ENCODE results near the gene SIK2.
A peak's percentile ranks its signal among the peaks of the same experiment; 100 is the strongest.

Gene SIK2

DNA sequence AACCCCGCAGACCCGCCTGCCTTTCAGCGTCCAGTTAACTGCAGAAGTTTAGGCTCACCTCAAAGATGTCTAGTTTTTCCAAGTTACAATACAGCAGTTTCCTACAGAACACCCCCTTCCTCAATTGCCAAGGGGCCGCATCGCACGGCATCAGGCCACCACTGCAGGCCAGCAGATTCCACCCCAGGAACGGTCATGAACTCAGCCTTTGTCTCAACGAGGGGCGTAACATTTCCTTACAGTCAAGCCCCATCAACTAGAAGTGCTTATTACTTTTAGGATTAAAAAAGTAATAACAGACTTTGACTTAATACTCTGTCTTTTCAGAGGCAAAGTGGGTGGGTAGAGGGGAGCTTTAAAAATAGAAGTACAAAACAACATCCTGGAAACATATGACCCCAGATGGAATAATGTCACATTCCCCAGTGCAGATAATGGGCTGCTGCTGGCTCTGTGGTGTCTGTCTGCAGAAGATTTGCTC, 127.6 kb downstream of the SIK2 start:
- DNase-seq (ENCODE audit: low spot score): no peak

DNA sequence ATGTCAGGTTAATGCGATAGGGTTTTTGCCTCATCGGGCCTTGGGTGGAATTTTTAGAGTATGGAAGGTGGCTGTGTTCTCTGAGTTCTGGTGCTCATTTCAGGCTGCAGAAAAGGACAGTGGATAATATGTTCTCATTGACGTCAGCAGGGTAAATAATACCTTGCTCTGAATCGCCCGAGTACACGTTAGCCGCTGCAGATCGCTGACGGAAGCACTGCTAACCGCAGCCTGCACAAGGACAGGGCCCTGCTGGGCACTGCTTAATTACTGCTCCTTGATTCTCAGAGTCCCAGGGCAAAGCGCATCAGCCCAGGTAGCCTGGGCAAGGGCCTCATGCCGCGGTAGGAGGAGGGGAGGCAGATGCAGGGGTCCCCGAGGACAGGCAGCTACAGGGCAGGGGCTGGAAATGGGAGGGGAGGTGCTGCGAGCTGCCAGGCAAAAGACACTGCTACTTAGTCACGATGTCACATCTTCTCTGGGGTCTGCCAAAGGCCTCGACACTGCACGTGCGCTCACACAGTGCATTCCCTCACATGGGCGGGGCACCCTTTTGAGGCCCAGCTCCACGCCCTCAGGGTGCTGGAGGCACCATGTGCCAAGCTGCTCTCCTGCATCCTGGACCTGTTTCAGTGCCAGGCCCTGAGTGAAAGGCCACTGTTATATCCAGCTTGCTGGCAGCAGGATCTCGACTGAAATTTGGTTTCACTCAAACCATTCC, 128.8 kb downstream of the SIK2 start:
- no peak for DNase-seq (ENCODE audit: low spot score)

DNA sequence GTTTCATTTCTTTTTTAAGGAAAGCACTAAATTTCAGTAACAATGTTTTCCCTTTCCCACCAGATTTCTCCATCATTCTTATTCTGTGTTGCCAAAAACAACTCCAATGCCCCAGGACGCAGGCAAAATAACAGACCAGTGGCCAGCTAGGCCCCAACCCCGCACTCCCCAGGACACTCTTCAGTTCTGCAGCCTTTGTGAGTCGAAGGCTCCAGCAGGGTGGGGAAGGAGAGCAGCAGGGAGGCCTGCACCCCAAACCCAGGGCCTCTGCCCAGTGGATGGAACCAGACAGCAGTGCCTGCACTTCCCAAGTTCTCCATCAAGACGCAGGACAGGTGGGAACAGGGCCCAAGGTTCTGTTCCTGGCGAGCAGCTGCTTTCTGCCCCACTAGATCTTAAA, 129.6 kb downstream of the SIK2 start:
- no peak for DNase-seq (ENCODE audit: low spot score)

DNA sequence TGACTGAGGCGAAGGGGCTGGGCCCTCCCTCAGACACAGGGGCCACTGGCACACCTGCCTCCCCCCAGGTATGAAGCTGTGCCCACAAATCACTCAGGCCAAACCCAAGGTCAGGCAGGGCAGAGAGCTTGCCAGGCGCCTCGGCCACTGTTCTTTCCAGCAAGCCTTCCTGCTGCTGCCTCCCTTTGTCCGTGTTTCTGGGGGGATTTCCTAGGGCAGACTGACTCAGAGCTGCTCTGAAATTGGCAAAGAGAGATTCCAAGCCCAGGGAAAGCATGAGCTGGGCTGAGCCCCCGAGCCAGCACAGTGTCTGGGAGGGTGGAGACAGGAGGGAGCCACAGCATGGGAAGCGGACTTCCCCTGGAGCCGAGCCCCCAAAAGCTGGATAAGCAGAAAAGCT, 130.8 kb downstream of the SIK2 start:
- no peak for DNase-seq (ENCODE audit: low spot score)

DNA sequence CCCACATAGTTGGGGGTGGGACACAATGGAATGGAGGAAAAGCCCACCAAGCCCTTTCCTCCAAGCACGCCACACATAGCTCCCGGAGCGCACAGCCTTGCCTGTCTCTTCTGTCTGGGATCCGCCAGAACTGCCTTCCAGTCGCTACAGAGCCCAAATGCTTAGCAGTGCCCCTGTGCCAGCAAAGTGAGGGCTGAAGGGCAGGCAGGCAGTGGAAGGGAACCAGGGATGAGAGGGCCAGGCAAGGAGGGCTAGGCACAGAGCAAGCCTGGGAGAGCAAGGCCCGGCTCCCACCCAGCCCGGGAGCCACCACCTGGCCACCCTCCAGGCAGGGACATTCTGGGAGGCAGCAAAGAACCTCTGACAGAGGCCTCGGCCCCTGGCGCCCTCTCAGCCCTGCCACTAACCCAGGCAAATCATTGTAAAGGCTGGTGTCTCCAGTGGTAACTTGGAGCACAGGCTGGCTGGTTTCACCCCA, 131.4 kb downstream of the SIK2 start:
- no peak for DNase-seq (ENCODE audit: low spot score)

DNA sequence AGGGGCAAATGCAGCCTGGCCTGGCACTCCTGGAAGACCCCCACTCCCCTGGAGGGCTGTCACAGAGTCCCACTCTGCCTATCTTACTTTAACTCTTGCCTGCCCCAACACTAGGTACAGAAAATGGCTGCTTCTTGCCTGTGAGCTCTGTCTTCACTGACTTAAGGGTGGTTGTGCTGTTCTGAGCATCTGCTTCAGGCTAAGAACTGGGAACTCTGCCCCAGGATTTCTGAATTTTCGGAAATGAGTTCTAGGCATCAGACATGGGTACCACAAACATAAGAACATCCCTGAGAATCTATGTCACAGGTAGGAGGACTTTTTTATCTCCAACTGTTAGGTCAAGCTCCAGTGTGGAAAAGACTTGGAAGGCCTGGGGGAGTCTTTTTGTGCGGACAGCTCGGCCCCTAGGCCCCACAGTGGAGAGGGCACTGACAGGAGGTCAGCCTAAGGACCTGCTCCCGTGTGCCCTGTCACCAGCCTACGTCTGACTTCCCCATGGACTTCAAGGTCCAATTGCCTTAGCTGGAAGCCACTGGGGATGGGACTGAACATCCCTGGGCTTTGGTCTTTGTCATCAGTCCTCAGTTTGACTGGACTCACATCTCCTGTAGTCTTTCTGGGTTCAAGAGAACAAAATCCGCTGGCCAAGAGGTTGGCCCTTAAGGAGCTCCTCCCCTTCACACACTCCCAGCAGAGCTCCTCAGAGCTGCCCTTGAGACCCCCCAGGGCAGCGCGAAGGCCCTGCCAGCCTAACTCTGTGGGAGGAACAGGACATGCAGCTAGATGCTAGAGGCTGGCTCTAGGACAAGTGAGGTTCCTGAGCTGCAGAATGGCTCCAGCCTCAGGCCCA, 132.1 kb downstream of the SIK2 start:
- no peak for DNase-seq (ENCODE audit: low spot score)

DNA sequence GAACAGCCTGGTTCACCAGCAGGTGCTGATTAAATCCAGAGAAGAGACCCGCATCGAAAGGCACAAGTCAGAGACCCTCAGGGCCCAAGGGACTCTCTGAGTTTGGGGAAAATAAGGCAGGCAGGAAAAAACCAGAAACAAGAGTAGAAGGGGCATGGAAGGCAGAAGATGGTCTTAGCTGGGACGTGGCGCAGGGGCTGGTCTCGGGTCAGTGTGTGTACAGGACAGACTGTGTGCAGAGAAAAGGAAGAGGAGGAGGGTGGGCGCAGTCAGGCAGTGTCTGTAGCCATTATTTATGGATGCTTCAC, 132.7 kb downstream of the SIK2 start:
- DNase-seq (ENCODE audit: low spot score): no peak

DNA sequence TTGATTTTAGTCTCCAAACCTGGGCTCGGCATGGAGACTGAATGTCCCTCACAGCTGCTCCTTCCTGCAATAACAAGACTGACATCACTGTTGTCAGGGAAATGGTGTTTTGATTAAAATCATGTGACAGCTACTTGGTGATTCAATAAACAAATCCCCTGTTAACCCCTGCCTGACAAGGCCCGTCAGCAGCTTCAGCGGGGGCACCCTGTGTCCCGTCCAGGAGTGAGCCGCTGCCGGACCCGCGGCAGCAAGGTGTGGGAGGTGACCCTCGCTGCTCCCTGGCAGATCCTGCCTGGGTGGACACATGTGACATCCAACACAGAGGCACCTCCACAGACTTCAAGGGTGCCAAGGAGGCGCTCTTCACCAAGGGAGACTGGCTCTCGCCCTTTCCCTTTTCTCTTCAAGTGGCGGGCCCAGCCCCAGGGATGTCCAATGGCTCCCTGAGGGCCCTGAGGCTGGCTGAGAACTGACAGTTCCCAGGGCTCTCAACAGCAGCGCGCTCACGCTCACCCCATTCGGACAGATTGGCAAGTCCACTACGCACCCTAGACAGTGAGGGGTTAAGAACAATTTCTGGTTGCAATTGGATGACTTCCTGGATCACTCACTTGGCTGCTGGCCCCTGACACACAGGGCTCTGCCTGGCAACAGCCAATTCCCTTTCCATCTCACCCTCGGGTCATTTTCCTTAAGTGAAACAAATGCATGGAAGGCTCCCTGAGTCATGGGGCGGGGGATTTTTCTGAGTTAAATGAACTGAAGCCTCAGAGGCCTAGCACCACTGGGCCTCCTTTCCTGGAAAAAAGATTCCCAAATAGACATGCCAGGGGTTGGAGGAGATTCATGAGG, 133.2 kb downstream of the SIK2 start:
- DNase-seq (ENCODE audit: low spot score): peak; percentile 43

DNA sequence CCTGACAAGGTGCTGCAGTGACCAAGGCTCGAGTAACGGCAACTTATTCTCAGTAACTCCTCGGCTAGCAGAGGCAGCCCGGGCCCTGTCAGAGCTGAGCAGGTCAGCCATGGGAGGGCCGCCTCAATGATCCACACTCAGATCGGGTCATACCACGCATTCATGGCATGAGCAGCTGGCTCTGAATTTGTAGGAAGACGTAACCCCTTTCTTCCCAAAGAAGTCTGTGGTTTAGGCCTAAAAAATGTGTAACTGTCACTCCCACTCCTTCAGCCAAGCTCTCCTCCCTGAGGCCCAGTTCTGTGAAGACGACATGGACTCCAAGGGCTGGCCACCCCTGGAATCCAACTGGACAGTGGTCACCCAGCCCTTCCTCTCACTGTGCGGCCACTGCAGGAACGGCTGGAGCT, 133.9 kb downstream of the SIK2 start:
- no peak for DNase-seq (ENCODE audit: low spot score)

DNA sequence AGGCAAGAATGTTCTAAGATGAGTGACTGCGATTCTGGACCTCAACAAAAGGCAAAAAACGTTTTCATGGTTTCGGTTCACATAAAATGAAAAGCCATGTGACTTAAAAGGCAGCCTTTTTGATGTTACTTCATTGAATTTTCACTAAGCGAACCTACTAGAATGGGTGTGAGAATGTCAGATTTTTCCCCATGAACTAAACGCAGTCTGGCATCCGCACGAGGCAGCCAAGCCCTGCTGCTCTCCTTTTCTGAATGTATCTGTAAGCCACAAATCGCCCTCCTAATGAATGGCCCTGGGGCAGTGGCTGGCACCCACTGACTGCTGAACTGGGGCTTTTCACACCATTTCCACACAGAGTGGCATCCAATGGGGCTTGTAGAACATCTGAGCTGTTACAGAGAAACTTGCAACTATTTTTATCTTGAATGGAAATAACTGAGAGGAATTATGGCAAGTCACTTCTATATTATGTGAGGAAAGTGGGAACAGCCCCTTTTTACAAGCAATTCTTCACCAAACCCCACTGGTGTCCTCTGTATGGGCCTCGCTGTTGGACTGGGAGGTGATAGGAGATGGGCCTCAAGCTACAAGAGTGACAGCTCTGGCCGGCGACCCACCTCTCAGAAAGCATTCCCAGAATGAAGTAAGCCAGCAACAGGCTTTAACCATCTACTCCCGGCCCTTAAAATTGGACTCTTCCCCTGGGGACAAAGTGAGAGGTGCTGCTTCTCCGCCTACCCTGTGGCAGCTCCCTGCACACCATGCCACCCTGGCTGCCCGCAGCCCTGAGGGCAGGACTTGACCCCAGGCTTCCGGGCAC, 134.6 kb downstream of the SIK2 start:
- DNase-seq (ENCODE audit: low spot score): no peak

DNA sequence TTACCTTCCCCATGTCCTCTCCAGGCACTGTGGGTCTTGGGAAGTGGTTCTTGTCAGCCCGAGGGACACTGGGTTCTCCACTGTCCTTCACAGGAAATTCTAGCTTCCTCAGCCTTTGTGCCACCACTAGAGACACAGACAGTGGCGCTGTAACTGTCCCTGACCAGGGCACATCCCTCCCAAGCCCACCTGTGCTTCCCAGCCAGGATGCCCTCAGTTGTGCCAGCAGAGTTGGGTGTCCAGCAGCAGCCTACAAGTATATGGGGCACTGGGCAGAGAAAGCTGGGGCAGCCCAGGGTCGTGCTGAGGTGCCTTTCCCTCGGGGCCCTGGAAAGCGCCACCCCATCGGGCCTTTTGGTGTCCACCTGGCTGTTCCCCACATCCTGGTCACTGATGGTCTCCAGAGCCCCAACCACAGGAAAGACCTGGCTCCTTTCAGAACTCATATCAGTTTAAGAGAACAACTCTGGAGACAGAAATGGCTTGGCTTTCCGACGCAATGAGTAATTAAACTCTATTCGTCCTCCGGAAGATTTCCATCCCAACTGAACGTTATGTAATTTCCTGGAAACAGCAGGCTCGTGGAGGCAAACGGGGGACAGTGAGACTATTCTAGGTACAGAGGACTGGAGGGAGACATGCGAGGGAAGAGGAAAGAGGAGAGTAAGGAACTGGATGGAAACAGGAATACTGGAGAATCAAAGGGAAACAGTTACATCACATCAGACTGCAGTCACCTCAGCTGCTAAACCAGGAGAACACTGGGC, 135.4 kb downstream of the SIK2 start:
- no peak for DNase-seq (ENCODE audit: low spot score)

DNA sequence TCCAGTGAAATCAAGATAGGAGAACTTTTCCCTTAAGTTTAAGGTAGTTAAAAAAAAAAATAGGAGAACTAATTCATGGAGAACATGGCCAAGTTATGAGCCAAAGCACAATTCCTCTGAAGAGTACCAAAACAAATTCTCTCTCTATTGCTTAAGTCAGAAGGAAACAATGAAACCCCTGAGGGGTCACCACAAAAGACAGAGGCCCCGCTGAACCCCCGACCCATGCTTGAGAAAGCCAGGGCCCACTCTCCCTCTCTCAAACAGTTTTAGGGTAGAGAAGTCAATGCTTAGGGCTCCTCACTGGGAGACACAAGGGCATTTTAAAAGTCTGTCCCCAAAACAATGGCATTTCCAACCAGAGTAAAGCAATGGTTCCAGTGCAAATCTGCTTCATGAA, 137.1 kb downstream of the SIK2 start:
- no peak for DNase-seq (ENCODE audit: low spot score)

DNA sequence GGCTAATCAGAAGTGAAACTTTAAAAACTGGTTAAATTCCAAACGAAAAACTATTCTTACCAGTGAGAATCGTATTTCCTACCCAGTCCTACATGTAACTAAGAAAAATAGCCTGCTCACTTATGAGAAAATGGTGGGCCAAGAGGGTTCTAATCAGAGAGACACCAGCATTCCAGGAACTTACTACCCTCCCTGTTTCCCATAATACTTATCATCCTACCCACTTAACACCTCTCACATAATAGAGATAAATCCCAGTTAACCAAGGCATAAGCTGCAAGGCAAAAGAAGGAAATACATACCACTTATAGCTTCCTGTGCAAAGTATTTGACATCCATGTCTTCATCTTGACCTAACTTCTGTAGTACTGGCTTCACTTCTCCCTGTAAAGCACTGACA, 139.5 kb downstream of the SIK2 start:
- no peak for DNase-seq (ENCODE audit: low spot score)

DNA sequence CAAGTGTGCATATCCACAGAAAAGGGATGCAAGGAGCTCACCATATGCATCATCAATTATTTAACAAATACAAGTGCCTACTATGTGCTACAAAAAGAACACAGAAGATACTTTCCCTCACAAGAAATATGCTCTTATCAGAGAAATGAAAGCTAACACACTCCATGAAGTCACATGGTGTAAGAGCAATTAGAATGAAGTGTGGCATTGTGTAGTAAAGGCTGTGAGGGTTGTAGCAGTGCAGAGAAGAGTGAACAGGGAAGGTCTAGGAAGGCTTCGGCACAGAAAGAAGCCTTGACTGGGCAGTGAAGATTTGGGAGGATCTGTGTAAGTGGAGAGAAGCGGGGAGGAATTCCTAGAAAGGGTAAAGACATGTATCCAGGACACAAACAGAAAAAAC, 141.5 kb downstream of the SIK2 start:
- no peak for DNase-seq (ENCODE audit: low spot score)

DNA sequence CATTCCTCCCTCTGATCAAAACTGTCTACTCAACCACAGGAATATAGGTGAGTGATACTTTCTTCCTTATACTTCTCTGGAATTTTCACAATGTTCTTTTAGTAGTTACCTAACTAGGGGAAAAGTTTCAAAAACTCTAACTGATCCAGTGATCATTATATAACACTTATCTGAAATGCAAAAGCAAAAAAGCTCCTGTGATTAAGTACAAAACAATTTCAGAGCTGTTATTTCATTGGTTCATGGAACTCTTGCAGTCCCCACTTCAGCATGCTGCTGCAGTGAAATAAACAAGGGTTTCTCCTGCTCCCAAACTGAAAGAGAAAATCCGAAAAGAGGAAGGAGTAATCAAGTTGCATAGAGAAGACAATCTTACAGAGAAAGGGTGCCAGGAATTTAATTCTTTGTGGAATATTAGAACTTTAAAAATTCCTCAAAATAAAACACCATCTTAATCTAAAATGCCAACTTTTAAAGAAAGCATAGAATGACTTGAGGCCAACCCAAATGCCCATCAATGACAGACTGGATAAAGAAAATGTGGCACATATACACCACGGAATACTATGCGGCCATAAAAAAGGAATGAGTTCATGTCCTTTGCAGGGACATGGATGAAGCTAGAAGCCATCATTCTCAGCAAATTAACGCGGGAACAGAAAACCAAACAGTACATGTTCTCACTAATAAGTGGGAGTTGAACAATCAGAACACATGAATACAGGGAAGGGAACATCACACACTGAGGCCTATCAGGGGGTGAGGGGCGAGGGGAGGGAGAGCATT, 143.7 kb downstream of the SIK2 start:
- no peak for DNase-seq (ENCODE audit: low spot score)

DNA sequence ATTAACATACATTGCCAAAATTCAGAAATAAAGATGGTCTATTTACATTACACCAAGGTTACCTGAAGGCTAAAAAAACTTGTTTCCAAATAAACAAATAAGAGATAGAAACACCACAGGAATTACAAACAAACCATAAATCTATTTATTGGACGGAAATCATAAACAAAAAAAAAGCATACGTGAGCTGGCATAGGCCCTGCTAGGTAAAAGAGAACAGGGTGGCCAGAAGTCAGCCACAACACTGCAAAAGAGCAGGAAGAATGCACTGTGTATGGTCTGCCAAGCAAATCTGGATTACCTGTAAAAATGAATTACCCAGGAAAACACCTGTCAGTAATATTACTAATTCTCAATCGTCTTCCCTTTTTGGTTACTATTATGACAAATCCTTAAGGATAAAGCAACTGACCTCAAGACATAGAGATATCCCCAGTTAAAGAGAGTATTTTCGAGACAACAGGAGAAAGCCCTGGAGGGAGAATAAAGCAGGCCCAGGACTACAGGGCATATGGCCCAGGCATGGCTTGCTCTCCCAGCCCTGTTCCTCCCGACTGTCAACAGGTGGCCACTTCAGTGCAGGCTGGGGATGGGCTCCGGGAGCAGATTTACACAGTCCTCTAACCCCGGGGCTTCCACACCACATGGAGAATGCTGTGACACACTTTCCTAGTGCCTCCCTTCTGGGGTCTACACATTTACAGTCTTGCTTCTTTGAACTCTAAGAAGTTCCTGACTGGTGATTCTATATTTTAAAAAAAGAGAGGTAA, 146.0 kb downstream of the SIK2 start:
- DNase-seq (ENCODE audit: low spot score): no peak

DNA sequence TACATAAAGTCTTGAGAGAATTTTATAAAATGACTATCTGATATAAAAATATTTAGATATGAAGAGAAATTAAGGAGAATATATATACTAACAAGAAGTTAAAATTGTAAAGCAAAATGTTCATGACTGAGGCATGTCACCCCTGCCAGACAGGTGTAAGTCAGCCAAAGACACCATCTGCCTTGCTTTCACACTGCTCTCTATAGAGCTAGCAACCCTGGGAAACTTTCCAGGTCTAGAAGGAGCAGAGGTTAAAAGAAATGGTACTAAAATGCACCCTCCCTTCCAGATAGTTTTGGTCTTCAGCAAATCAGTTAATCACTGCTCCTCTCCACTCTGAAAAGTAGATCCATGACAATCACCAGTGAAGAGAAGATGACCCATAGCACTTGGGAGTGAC, 147.4 kb downstream of the SIK2 start:
- DNase-seq (ENCODE audit: low spot score): no peak

DNA sequence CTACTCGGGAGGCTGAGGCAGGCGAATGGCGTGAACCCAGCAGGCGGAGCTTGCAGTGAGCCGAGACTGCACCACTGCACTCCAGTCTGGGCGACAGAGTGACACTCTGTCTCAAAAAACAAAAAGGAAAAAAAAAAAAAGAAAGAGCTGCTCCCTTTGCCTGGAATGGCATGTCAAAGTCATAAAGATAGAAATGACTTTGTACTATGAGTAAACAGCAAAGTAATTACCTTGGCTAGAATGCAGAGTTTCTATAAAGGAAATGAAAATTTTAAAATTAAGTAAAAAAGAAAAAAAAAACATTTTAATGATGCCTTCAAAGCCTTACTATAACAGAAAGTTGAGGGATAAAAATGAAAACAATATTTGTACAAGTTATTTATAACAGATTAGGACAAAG, 153.8 kb downstream of the SIK2 start:
- no peak for DNase-seq (ENCODE audit: low spot score)

DNA sequence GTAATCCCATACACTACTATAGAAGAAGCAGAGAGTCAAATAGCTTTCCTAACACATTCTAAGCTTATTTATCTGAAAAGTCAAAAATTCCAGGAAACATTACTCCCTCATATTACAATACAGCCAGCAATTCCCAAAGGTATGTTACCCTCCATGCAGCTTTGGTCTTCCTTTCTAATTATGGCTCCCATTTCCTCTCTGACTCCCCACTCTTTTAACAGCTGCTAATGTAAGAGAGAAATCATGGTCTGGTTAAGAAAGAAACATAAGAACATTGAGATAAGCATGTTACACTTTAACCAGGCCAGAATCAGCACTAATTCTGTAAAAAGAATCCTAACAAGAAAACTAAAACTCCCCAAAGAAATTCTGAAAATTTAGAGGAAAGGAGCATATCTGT, 157.1 kb downstream of the SIK2 start:
- DNase-seq (ENCODE audit: low spot score): no peak

All from iPS-NIHi11 (cell line).